ENCODE results near the gene YAF2.

- TF ChIP-seq POLR2AphosphoS5 (IDR thresholded peaks at IDR 0.05; ENCODE audit: low read depth) (no peak), CTCF (IDR thresholded peaks at IDR 0.05; ENCODE audit: insufficient read depth, low read length) (no peak), REST (IDR thresholded peaks at IDR 0.05; ENCODE audit: insufficient replicate concordance, low read depth) (no peak)
These were observed 33.7 kb downstream of the YAF2 start for GRCh38 chr12:42204362-42204761.

All from HL-60 (cell line).